CD14-positive monocyte (primary cell): ENCODE measurements around the gene MYO5B. TPM values are rescaled to one million over a fixed set of nuclear protein-coding genes. Genes with fewer than 3 reads are reported as not detected.

Source experiments
- DNase-seq, 3 donors: peaks; one replicate each; pipeline ENCODE4 v3.0.0-alpha.2; 2011 to 2022
- H2AFZ ChIP-seq: 2 replicates; pipeline ENCODE4 v1.6.0; 2012; ENCODE audit warnings: mild to moderate bottlenecking, low read depth, low read length, inconsistent platforms; ENCODE audit not compliant: insufficient read depth, poor library complexity, severe bottlenecking
- H3K27ac ChIP-seq, 2 donors: 1 replicate in 1 of 2; 2 replicates in 1 of 2; pipeline ENCODE4 v1.5.1; 2012 to 2013; ENCODE audit warnings: low read length in 2 of 2, control low read depth in 1 of 2, inconsistent platforms in 1 of 2, low read depth in 1 of 2, mild to moderate bottlenecking in 1 of 2
- H3K27me3 ChIP-seq, 2 donors: one replicate each; pipeline versions ENCODE4 v1.6.0 to v1.6.1; 2011 to 2013; ENCODE audit warnings: low read length in 2 of 2; ENCODE audit not compliant: control insufficient read depth in 2 of 2, insufficient read depth in 2 of 2
- H3K36me3 ChIP-seq, 2 donors: replicated peaks in 1 of 2; 1 replicate in 1 of 2; 2 replicates in 1 of 2; pipeline versions ENCODE4 v1.5.1 to v1.6.1; 2012 to 2013; ENCODE audit warnings: low read length in 2 of 2, control low read depth in 1 of 2, inconsistent platforms in 1 of 2, mild to moderate bottlenecking in 1 of 2; ENCODE audit not compliant: insufficient read depth in 2 of 2, control insufficient read depth in 1 of 2
- H3K4me1 ChIP-seq, 2 donors: 1 replicate in 1 of 2; 2 replicates in 1 of 2; pipeline versions ENCODE4 v1.5.1 to v1.6.1; 2012 to 2013; ENCODE audit warnings: low read length in 2 of 2, control low read depth in 1 of 2, inconsistent platforms in 1 of 2, mild to moderate bottlenecking in 1 of 2, moderate library complexity in 1 of 2; ENCODE audit not compliant: insufficient read depth in 2 of 2, control insufficient read depth in 1 of 2
- H3K4me2 ChIP-seq: replicated peaks from 2 replicates; pipeline ENCODE3; 2012; ENCODE audit warnings: low read length, moderate library complexity, mild to moderate bottlenecking; ENCODE audit not compliant: poor library complexity, severe bottlenecking; ENCODE audit errors: extremely low read depth
- H3K4me3 ChIP-seq, 3 experiments: fragments of 200-600 bp in 1 of 3; sonication (generic) in 1 of 3; replicated peaks in 1 of 3; 1 replicate in 2 of 3; 2 replicates in 1 of 3; pipeline ENCODE4 v1.5.1; 2011 to 2013; ENCODE audit warnings: low read length in 3 of 3, mild to moderate bottlenecking in 3 of 3, control low read depth in 2 of 3, low read depth in 2 of 3, inconsistent platforms in 1 of 3, moderate library complexity in 1 of 3
- H3K79me2 ChIP-seq: 2 replicates; pipeline ENCODE4 v1.6.0; 2012; ENCODE audit warnings: mild to moderate bottlenecking, control low read depth, inconsistent platforms, low read length, moderate library complexity; ENCODE audit not compliant: insufficient read depth
- H3K9ac ChIP-seq: 2 replicates; pipeline ENCODE4 v1.6.0; 2017; ENCODE audit warnings: low read length, mild to moderate bottlenecking; ENCODE audit not compliant: insufficient read depth, poor library complexity, severe bottlenecking
- H3K9me3 ChIP-seq, 2 donors: replicated peaks in 1 of 2; 1 replicate in 1 of 2; 2 replicates in 1 of 2; pipeline versions ENCODE4 v1.5.1 to v1.6.1; 2012 to 2013; ENCODE audit warnings: low read length in 2 of 2, control low read depth in 1 of 2; ENCODE audit not compliant: control insufficient read depth in 1 of 2, insufficient read depth in 1 of 2
- H4K20me1 ChIP-seq: 2 replicates; pipeline ENCODE4 v1.6.0; 2012; ENCODE audit warnings: mild to moderate bottlenecking, low read length, control low read depth, moderate library complexity; ENCODE audit not compliant: insufficient read depth
- H3K27ac Mint-ChIP-seq, 7 donors: one replicate each; pipeline ENCODE4 v1.8.0; 2020; ENCODE audit warnings: mild to moderate bottlenecking in 7 of 7, mixed read lengths in 7 of 7, moderate library complexity in 6 of 7, inconsistent platforms in 2 of 7
- H3K27me3 Mint-ChIP-seq, 3 donors: one replicate each; pipeline ENCODE4 v1.8.0; 2021 to 2022; ENCODE audit warnings: low read depth in 3 of 3, mild to moderate bottlenecking in 3 of 3, mixed read lengths in 3 of 3, moderate library complexity in 3 of 3, inconsistent platforms in 1 of 3
- H3K36me3 Mint-ChIP-seq, 2 donors: one replicate each; pipeline ENCODE4 v1.8.0; 2020; ENCODE audit warnings: mixed read lengths in 2 of 2, inconsistent platforms in 1 of 2, mild to moderate bottlenecking in 1 of 2
- H3K4me1 Mint-ChIP-seq: one replicate; pipeline ENCODE4 v1.8.0; 2020; ENCODE audit warnings: mild to moderate bottlenecking, mixed read lengths
- H3K4me3 Mint-ChIP-seq, 2 donors: one replicate each; pipeline ENCODE4 v1.8.0; 2020; ENCODE audit warnings: mild to moderate bottlenecking in 2 of 2, mixed read lengths in 2 of 2, moderate library complexity in 1 of 2
- H3K9me3 Mint-ChIP-seq, 7 donors: one replicate each; pipeline ENCODE4 v1.8.0; 2020 to 2022; ENCODE audit warnings: mixed read lengths in 7 of 7, mild to moderate bottlenecking in 6 of 7, moderate library complexity in 6 of 7, inconsistent platforms in 2 of 7
- CTCF ChIP-seq: fragments of 200-600 bp; IDR thresholded peaks from one replicate; pipeline ENCODE4 v1.8.0; 2022; ENCODE audit warnings: antibody characterized with exemption, mild to moderate bottlenecking
- WGBS: methylation state at CpG from one replicate; pipeline ENCODE4 v1.1.5; 2013; ENCODE audit warnings: missing lambda C conversion rate; ENCODE audit not compliant: insufficient coverage; 5-methylcytosine and 5-hydroxymethylcytosine counted together
- intact Hi-C, 2 donors: fragments of 100-400 bp; cut with micrococcal nuclease; formaldehyde crosslinking; loops; one replicate each; pipeline versions ENCODE4 v1.15.0 to v1.15.1; 2023
- polyA plus RNA-seq, 3 donors: library from polyadenylated mRNA; depleted of rRNA in 1 of 3; unstranded in 2 of 3; stranded (reverse) in 1 of 3; fragments of 300-500 nt in 2 of 3; fragments of >200 nt in 1 of 3; fragmentation: Illumina TruSeq in 2 of 3; gene quantifications; 1 replicate in 2 of 3; 2 replicates in 1 of 3; pipeline ENCODE4 v1.2.3, GENCODE V29; 2012 to 2021

MYO5B gene
- polyA plus RNA-seq, 3 donors, result 0.04 TPM; not detected in 2

- no peak for TF ChIP-seq CTCF
- H3K27me3 Mint-ChIP-seq, result peaks cover 0 to 3% (median 1%) of the 10 kb centered on the region in 3 donors
- Histone ChIP-seq H3K27me3 (no peaks in the 10 kb centered on the region), H4K20me1 (no peaks in the 10 kb centered on the region), H2AFZ (no peak overlapping the region), H3K9me3 (no peaks in the 10 kb centered on the region), H3K4me2 (no peak overlapping the region), H3K27ac (no peak overlapping the region), H3K79me2 (no peaks in the 10 kb centered on the region), H3K4me1 (no peaks in the 10 kb centered on the region), H3K36me3 (no peaks in the 10 kb centered on the region), H3K9ac (no peak overlapping the region), H3K4me3 (no peak overlapping the region)
- no peak overlapping the region for H3K4me3 Mint-ChIP-seq
- WGBS, result 94% methylated on average over 10 of the region's 11 CpGs
- peaks cover 0 to 3% (median 0%) of the 10 kb centered on the region in 7 donors for H3K9me3 Mint-ChIP-seq
- no peaks in the 10 kb centered on the region for H3K36me3 Mint-ChIP-seq
- no peak overlapping the region for H3K27ac Mint-ChIP-seq
- DNase-seq, result no peak
- H3K4me1 Mint-ChIP-seq, result no peaks in the 10 kb centered on the region
- intact Hi-C loops, result no loop called here
Measured at GRCh38 chr18:49894517-49895226, 300.3 kb downstream of the MYO5B start.

GRCh38 chr18:49893036-49893435 is 301.9 kb downstream of the MYO5B start:
- intact Hi-C loops, result no loop called here
- Histone ChIP-seq H2AFZ (no peak overlapping the region), H3K9ac (no peak overlapping the region), H3K79me2 (no peaks in the 10 kb centered on the region), H3K4me3 (no peak overlapping the region), H3K4me1 (no peaks in the 10 kb centered on the region), H4K20me1 (no peaks in the 10 kb centered on the region), H3K4me2 (no peak overlapping the region), H3K27ac (no peak overlapping the region), H3K36me3 (no peaks in the 10 kb centered on the region), H3K9me3 (no peaks in the 10 kb centered on the region), H3K27me3 (no peaks in the 10 kb centered on the region)
- Mint-ChIP-seq H3K9me3 (peaks cover 0 to 3% (median 0%) of the 10 kb centered on the region in 7 donors), H3K4me1 (no peaks in the 10 kb centered on the region), H3K27ac (no peak overlapping the region), H3K27me3 (peaks cover 1 to 3% (median 2%) of the 10 kb centered on the region in 3 donors), H3K4me3 (no peak overlapping the region), H3K36me3 (no peaks in the 10 kb centered on the region)
- TF ChIP-seq CTCF, result no peak
- 100% methylated on average over 2 of the region's 2 CpGs for WGBS
- no peak for DNase-seq
